A549 (cell line): ENCODE measurements around the gene ANKS1B.

ENCODE experiments used
- CHD2 ChIP-seq: fragments of 150-350 bp; IDR thresholded peaks from 2 replicates; pipeline ENCODE4 v1.6.1; 2014; ENCODE audit warnings: low read length; ENCODE audit not compliant: partially characterized antibody
- ESRRA ChIP-seq: fragments of 150-350 bp; IDR thresholded peaks from 2 replicates; pipeline ENCODE4 v1.6.1; 2014; ENCODE audit warnings: mild to moderate bottlenecking, low read length, borderline replicate concordance
- FOSL2 ChIP-seq, 2 experiments: fragments of 450-650 bp in 1 of 2; fragments of >200 bp in 1 of 2; sonication (Bioruptor Twin) in 1 of 2; formaldehyde crosslinking; IDR thresholded peaks; 2 replicates each; pipeline versions ENCODE4 v1.5.0 to v1.6.1; 2016 to 2020; ENCODE audit warnings: mild to moderate bottlenecking in 1 of 2, moderate library complexity in 1 of 2
- JUN ChIP-seq, 2 experiments: fragments of >200 bp; sonication (Bioruptor Twin); formaldehyde crosslinking; IDR thresholded peaks; 2 replicates in 1 of 2; 3 replicates in 1 of 2; pipeline ENCODE4 v1.6.1; 2016 to 2017
- MAFK ChIP-seq: fragments of 450-650 bp; IDR thresholded peaks from 2 replicates; pipeline ENCODE4 v1.6.1; 2014; ENCODE audit not compliant: partially characterized antibody
- MYC ChIP-seq: IDR thresholded peaks from 2 replicates; pipeline ENCODE4 v1.6.1; 2012; ENCODE audit warnings: mild to moderate bottlenecking, inconsistent platforms, low read length, improper control_type of control experiment, borderline replicate concordance
- NFE2L2 ChIP-seq: fragments of 150-350 bp; conservative IDR thresholded peaks from 2 replicates; pipeline ENCODE4 v1.6.1; 2014; ENCODE audit warnings: low read length
- RFX5 ChIP-seq: fragments of 450-650 bp; IDR thresholded peaks from 2 replicates; pipeline ENCODE4 v1.7.1; 2014; ENCODE audit warnings: antibody characterized with exemption, mild to moderate bottlenecking, moderate library complexity
- TF ChIP-seq, protein P1 (sequence below): fragments of >200 bp; sonication (Bioruptor Twin); formaldehyde crosslinking; IDR thresholded peaks from 3 replicates; pipeline ENCODE4 v1.5.1; 2016

DNA sequence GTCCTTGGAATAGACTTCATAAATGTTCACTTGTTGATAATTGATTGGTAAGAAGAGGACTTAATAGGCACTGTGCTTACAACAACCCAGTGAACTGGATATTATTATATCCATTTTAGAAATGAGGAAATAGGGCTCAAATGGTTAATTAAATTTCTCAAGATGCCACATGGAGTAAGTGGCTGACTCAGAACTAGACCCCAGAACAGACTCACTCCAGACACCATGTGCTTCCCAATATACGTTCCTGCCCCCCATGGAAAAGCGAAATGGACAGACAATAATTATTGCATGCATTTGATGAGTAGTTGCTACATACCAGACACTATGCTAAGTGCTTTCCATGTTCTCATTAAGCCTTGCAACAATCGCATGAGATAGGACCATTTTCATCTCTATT, 895 bp upstream of the ANKS1B start:
- no peak for TF ChIP-seq ESRRA
- no peak for TF ChIP-seq RFX5
- TF ChIP-seq, protein P1, sequence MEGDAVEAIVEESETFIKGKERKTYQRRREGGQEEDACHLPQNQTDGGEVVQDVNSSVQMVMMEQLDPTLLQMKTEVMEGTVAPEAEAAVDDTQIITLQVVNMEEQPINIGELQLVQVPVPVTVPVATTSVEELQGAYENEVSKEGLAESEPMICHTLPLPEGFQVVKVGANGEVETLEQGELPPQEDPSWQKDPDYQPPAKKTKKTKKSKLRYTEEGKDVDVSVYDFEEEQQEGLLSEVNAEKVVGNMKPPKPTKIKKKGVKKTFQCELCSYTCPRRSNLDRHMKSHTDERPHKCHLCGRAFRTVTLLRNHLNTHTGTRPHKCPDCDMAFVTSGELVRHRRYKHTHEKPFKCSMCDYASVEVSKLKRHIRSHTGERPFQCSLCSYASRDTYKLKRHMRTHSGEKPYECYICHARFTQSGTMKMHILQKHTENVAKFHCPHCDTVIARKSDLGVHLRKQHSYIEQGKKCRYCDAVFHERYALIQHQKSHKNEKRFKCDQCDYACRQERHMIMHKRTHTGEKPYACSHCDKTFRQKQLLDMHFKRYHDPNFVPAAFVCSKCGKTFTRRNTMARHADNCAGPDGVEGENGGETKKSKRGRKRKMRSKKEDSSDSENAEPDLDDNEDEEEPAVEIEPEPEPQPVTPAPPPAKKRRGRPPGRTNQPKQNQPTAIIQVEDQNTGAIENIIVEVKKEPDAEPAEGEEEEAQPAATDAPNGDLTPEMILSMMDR: no peak
- no peak for TF ChIP-seq MAFK
- no peak for TF ChIP-seq CHD2
- TF ChIP-seq JUN (IDR thresholded peaks at IDR 0.05): no peak
- no peak for TF ChIP-seq MYC
- TF ChIP-seq NFE2L2: no peak
- TF ChIP-seq FOSL2 (IDR thresholded peaks at IDR 0.05): no peak
- no peak for TF ChIP-seq FOSL2 (CRISPR knock-in tag; IDR thresholded peaks at IDR 0.05)
